ENCODE results near the gene CPNE4.

CPNE4 gene

GRCh38 chr3:131717493-131717892, 317.3 kb downstream of the CPNE4 start:
- Mint-ChIP-seq H3K4me1 (peaks cover 19% of the 10 kb centered on the region), H3K27me3 (ENCODE audit: low read depth, poor library complexity) (no peaks in the 10 kb centered on the region), H3K27ac (no peak overlapping the region), H3K9me3 (no peaks in the 10 kb centered on the region), H3K36me3 (ENCODE audit: low read depth) (no peaks in the 10 kb centered on the region), H3K4me3 (no peak overlapping the region)
- TF ChIP-seq CTCF (IDR thresholded peaks at IDR 0.05) = no peak
- no peak for DNase-seq

GRCh38 chr3:131716943-131717342, 317.9 kb downstream of the CPNE4 start:
- TF ChIP-seq CTCF (IDR thresholded peaks at IDR 0.05) = no peak
- no peak for DNase-seq
- Mint-ChIP-seq H3K27me3 (ENCODE audit: low read depth, poor library complexity) (no peaks in the 10 kb centered on the region), H3K36me3 (ENCODE audit: low read depth) (no peaks in the 10 kb centered on the region), H3K27ac (no peak overlapping the region), H3K4me3 (no peak overlapping the region), H3K4me1 (peaks cover 19% of the 10 kb centered on the region), H3K9me3 (no peaks in the 10 kb centered on the region)

DNA sequence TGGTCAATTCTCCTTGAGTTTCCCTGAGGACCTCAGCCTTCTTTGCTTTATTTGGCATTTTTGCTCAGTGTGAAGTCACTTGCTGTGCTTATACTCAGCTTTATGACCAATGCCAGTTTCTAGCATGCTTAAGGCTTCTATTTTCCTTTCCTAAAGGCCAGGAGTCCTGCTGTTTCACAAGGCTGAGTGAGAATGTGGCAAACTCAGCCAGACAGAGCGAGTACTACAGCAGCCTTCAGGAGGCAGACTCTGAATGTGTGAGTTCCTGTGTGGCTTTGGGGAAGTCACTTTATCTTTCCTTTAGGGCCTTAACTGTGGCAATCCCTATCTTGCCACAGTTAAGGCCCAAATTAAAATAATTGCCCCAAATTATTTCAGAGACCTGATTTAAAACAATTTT, 318.8 kb downstream of the CPNE4 start:
- Mint-ChIP-seq H3K27ac (no peak overlapping the region), H3K36me3 (ENCODE audit: low read depth) (no peaks in the 10 kb centered on the region), H3K27me3 (ENCODE audit: low read depth, poor library complexity) (no peaks in the 10 kb centered on the region), H3K4me1 (peaks cover 19% of the 10 kb centered on the region), H3K9me3 (no peaks in the 10 kb centered on the region), H3K4me3 (no peak overlapping the region)
- TF ChIP-seq CTCF (IDR thresholded peaks at IDR 0.05) = no peak
- no peak for DNase-seq

GRCh38 chr3:131714585-131715220, 320.1 kb downstream of the CPNE4 start:
- Mint-ChIP-seq H3K36me3 (ENCODE audit: low read depth) (no peaks in the 10 kb centered on the region), H3K27ac (no peak overlapping the region), H3K4me1 (peaks cover 19% of the 10 kb centered on the region), H3K4me3 (no peak overlapping the region), H3K9me3 (no peaks in the 10 kb centered on the region), H3K27me3 (ENCODE audit: low read depth, poor library complexity) (no peaks in the 10 kb centered on the region)
- no peak for DNase-seq
- no peak for TF ChIP-seq CTCF (IDR thresholded peaks at IDR 0.05)

- no peak for TF ChIP-seq CTCF (IDR thresholded peaks at IDR 0.05)
- H3K27me3 Mint-ChIP-seq (ENCODE audit: low read depth, poor library complexity) = no peaks in the 10 kb centered on the region
- DNase-seq = no peak
- no peaks in the 10 kb centered on the region for H3K36me3 Mint-ChIP-seq (ENCODE audit: low read depth)
- H3K4me1 Mint-ChIP-seq = peaks cover 17% of the 10 kb centered on the region
- no peak overlapping the region for H3K27ac Mint-ChIP-seq
- no peak overlapping the region for H3K4me3 Mint-ChIP-seq
- no peaks in the 10 kb centered on the region for H3K9me3 Mint-ChIP-seq
Observed at GRCh38 chr3:131713416-131714123, 321.2 kb downstream of the CPNE4 start.

- DNase-seq = no peak
- no peaks in the 10 kb centered on the region for H3K36me3 Mint-ChIP-seq (ENCODE audit: low read depth)
- no peaks in the 10 kb centered on the region for H3K27me3 Mint-ChIP-seq (ENCODE audit: low read depth, poor library complexity)
- H3K4me3 Mint-ChIP-seq = no peak overlapping the region
- no peak for TF ChIP-seq CTCF (IDR thresholded peaks at IDR 0.05)
- H3K27ac Mint-ChIP-seq = no peak overlapping the region
- H3K4me1 Mint-ChIP-seq = peaks cover 11% of the 10 kb centered on the region
- H3K9me3 Mint-ChIP-seq = no peaks in the 10 kb centered on the region
Observed at GRCh38 chr3:131712662-131713061, 322.2 kb downstream of the CPNE4 start.
